ENCODE results near the gene ELOVL6. TPM values are rescaled to one million over a fixed set of nuclear protein-coding genes. Genes with fewer than 3 reads are reported as not detected.

The ELOVL6 gene
- total RNA-seq, 2 donors from 2014 or later, result 1.1 TPM

- Histone ChIP-seq H3K4me3 (no peak overlapping the region), H3K4me1 (no peaks in the 10 kb centered on the region), H3K36me3 (no peaks in the 10 kb centered on the region), H3K27me3 (no peaks in the 10 kb centered on the region), H3K9me3 (no peaks in the 10 kb centered on the region), H3K27ac (no peak overlapping the region)
- DNase-seq (ENCODE audit: low spot score), result no peak
- TF ChIP-seq CTCF (IDR thresholded peaks at IDR 0.05), result no peak
Observed at GRCh38 chr4:110112056-110112455, 86.4 kb downstream of the ELOVL6 start.

GRCh38 chr4:110109455-110109854 lies 89.0 kb downstream of the ELOVL6 start:
- no peak for DNase-seq (ENCODE audit: low spot score)
- Histone ChIP-seq H3K9me3 (no peaks in the 10 kb centered on the region), H3K36me3 (no peaks in the 10 kb centered on the region), H3K4me1 (peaks cover 0 to 5% of the 10 kb centered on the region in 2 donors), H3K4me3 (no peak overlapping the region), H3K27me3 (no peaks in the 10 kb centered on the region), H3K27ac (no peak overlapping the region)
- no peak for TF ChIP-seq CTCF (IDR thresholded peaks at IDR 0.05)

- Histone ChIP-seq H3K9me3 (no peaks in the 10 kb centered on the region), H3K27me3 (no peaks in the 10 kb centered on the region), H3K4me3 (no peak overlapping the region), H3K36me3 (no peaks in the 10 kb centered on the region), H3K4me1 (peaks cover 0 to 5% of the 10 kb centered on the region in 2 donors), H3K27ac (no peak overlapping the region)
- no peak for DNase-seq (ENCODE audit: low spot score)
- TF ChIP-seq CTCF (IDR thresholded peaks at IDR 0.05), result no peak
Observed at GRCh38 chr4:110108960-110109359, 89.5 kb downstream of the ELOVL6 start.

- no peaks in the 10 kb centered on the region for H3K27me3 ChIP-seq
- DNase-seq (ENCODE audit: low spot score), result no peak
- no peaks in the 10 kb centered on the region for H3K9me3 ChIP-seq
- TF ChIP-seq CTCF (IDR thresholded peaks at IDR 0.05), result no peak
- H3K4me1 ChIP-seq, result peaks cover 0 to 5% of the 10 kb centered on the region in 2 donors
- H3K4me3 ChIP-seq, result no peak overlapping the region
- no peak overlapping the region for H3K27ac ChIP-seq
- H3K36me3 ChIP-seq, result no peaks in the 10 kb centered on the region
Observed at GRCh38 chr4:110108422-110108821, 90.0 kb downstream of the ELOVL6 start.

- no peaks in the 10 kb centered on the region for H3K36me3 ChIP-seq
- H3K27me3 ChIP-seq, result no peaks in the 10 kb centered on the region
- no peaks in the 10 kb centered on the region for H3K9me3 ChIP-seq
- no peak overlapping the region for H3K27ac ChIP-seq
- no peak for DNase-seq (ENCODE audit: low spot score)
- TF ChIP-seq CTCF (IDR thresholded peaks at IDR 0.05), result no peak
- H3K4me3 ChIP-seq, result no peak overlapping the region
- H3K4me1 ChIP-seq, result peaks cover 0 to 5% of the 10 kb centered on the region in 2 donors
Observed at GRCh38 chr4:110107866-110108265, 90.5 kb downstream of the ELOVL6 start.

GRCh38 chr4:110106931-110107296 lies 91.5 kb downstream of the ELOVL6 start:
- H3K27ac ChIP-seq, result no peak overlapping the region
- no peaks in the 10 kb centered on the region for H3K9me3 ChIP-seq
- peaks cover 0 to 5% of the 10 kb centered on the region in 2 donors for H3K4me1 ChIP-seq
- no peaks in the 10 kb centered on the region for H3K36me3 ChIP-seq
- no peak for TF ChIP-seq CTCF (IDR thresholded peaks at IDR 0.05)
- H3K27me3 ChIP-seq, result no peaks in the 10 kb centered on the region
- no peak for DNase-seq (ENCODE audit: low spot score)
- no peak overlapping the region for H3K4me3 ChIP-seq

Measured in right atrium auricular region (tissue), 2 donors.